HG03135 (cell line): ENCODE measurements around the gene BICRA.

ENCODE experiments used
- ATAC-seq: cut with Tn5 transposase; IDR thresholded peaks from one replicate; pipeline ENCODE4 v1.9.1; 2021; ENCODE audit warnings: mild to moderate bottlenecking, moderate library complexity; ENCODE audit not compliant: unreplicated experiment

Gene BICRA

GRCh38 chr19:47686679-47687450 is 77.9 kb downstream of the BICRA start:
- ATAC-seq, result no peak

GRCh38 chr19:47687906-47688305 is 79.0 kb downstream of the BICRA start:
- ATAC-seq, result no peak

- ATAC-seq, result no peak
These were observed 82.2 kb downstream of the BICRA start for GRCh38 chr19:47691090-47691489.

- no peak for ATAC-seq
These were observed 82.8 kb downstream of the BICRA start for GRCh38 chr19:47691782-47692181.

- no peak for ATAC-seq
These were observed 84.6 kb downstream of the BICRA start for GRCh38 chr19:47693489-47693888.

- no peak for ATAC-seq
These were observed 85.0 kb downstream of the BICRA start for GRCh38 chr19:47693903-47694302.

- no peak for ATAC-seq
These were observed 85.7 kb downstream of the BICRA start for GRCh38 chr19:47694466-47695273.

- no peak for ATAC-seq
These were observed 86.8 kb downstream of the BICRA start for GRCh38 chr19:47695533-47696262.

- no peak for ATAC-seq
These were observed 87.7 kb downstream of the BICRA start for GRCh38 chr19:47696635-47697034.

- no peak for ATAC-seq
These were observed 89.1 kb downstream of the BICRA start for GRCh38 chr19:47697863-47698609.

- no peak for ATAC-seq
These were observed 89.9 kb downstream of the BICRA start for GRCh38 chr19:47698631-47699359.

GRCh38 chr19:47699360-47699917 is 90.5 kb downstream of the BICRA start:
- no peak for ATAC-seq

GRCh38 chr19:47700934-47701716 is 92.2 kb downstream of the BICRA start:
- no peak for ATAC-seq

- no peak for ATAC-seq
These were observed 93.0 kb downstream of the BICRA start for GRCh38 chr19:47701717-47702552.

GRCh38 chr19:47702671-47703070 is 93.7 kb downstream of the BICRA start:
- no peak for ATAC-seq

GRCh38 chr19:47703301-47703700 is 94.4 kb downstream of the BICRA start:
- no peak for ATAC-seq

- no peak for ATAC-seq
These were observed 95.1 kb downstream of the BICRA start for GRCh38 chr19:47704024-47704423.

- no peak for ATAC-seq
These were observed 95.7 kb downstream of the BICRA start for GRCh38 chr19:47704656-47705055.
